A549 (cell line): Measurements from ENCODE around the gene DTNB. TPM values are rescaled to one million over a fixed set of nuclear protein-coding genes. Genes with fewer than 3 reads are reported as not detected.

Experiments
- ATAC-seq, 2 experiments: fragments of 200-7000 bp in 1 of 2; fragments of >200 bp in 1 of 2; cut with Nextera tagmentation in 1 of 2; cut with Tn5 transposase in 1 of 2; 3 replicates each; pipeline versions ENCODE4 v1.8.0 to v1.9.1; 2018 to 2020; ENCODE audit warnings: mild to moderate bottlenecking in 1 of 2, moderate library complexity in 1 of 2
- CTCF ChIA-PET: fragments of 300-600 bp; sonication (Branson Sonifier 250); formaldehyde crosslinking; extraction: SDS; loops from one replicate; lab custom pipeline; 2021; ENCODE audit warnings: antibody characterized with exemption, inconsistent platforms; lab: Yijun Ruan, JAX
- POLR2A ChIA-PET: fragments of 350-600 bp; formaldehyde crosslinking; extraction: SDS; loops from one replicate; lab custom pipeline; 2021; ENCODE audit warnings: antibody characterized with exemption, inconsistent platforms; lab: Yijun Ruan, JAX
- DNase-seq, 2 experiments: peaks; one replicate each; pipeline versions ENCODE4 v3.0.0 to v3.0.0-alpha.2; 2011 to 2016; ENCODE audit warnings: low read depth in 1 of 2, low spot score in 1 of 2
- FAIRE-seq: peaks from 2 replicates; lab custom pipeline; 2011; peaks lifted over from hg19 to GRCh38; lab: Jason Lieb, UNC
- H3K27ac ChIP-seq, 2 experiments: fragments of >200 bp; sonication (Bioruptor Twin); formaldehyde crosslinking; 3 replicates each; pipeline ENCODE4 v1.5.1; 2016 to 2017
- H3K4me1 ChIP-seq: fragments of >200 bp; sonication (Bioruptor Twin); formaldehyde crosslinking; 3 replicates; pipeline ENCODE4 v1.6.1; 2016
- H3K4me2 ChIP-seq: fragments of >200 bp; sonication (Bioruptor Twin); formaldehyde crosslinking; 3 replicates; pipeline ENCODE4 v1.6.1; 2016
- H3K4me3 ChIP-seq: fragments of >200 bp; sonication (Bioruptor Twin); formaldehyde crosslinking; 3 replicates; pipeline ENCODE4 v1.5.1; 2016
- H3K9me3 ChIP-seq: fragments of >200 bp; sonication (Bioruptor Twin); formaldehyde crosslinking; 3 replicates; pipeline ENCODE4 v1.6.1; 2016
- ATOH8 ChIP-seq: fragments of 250-450 bp; sonication (Bioruptor Pico); IDR thresholded peaks from 2 replicates; pipeline ENCODE4 v1.5.0; 2020; ENCODE audit warnings: low read depth, mild to moderate bottlenecking, moderate library complexity
- BCL3 ChIP-seq: fragments of >200 bp; sonication (Bioruptor Twin); formaldehyde crosslinking; IDR thresholded peaks from 3 replicates; pipeline ENCODE4 v1.6.1; 2016
- CBX2 ChIP-seq: fragments of 200-600 bp; sonication (generic); IDR thresholded peaks from 2 replicates; pipeline ENCODE4 v1.6.1; 2016; ENCODE audit warnings: low read depth, mild to moderate bottlenecking, borderline replicate concordance
- CTCF ChIP-seq: fragments of >200 bp; sonication (Bioruptor Twin); formaldehyde crosslinking; IDR thresholded peaks from 3 replicates; pipeline ENCODE4 v1.5.1; 2016
- E2F6 ChIP-seq: IDR thresholded peaks from 2 replicates; pipeline ENCODE4 v1.6.1; 2012; ENCODE audit warnings: low read depth, borderline replicate concordance
- EP300 ChIP-seq, 2 experiments: fragments of >200 bp; sonication (Bioruptor Twin); formaldehyde crosslinking; IDR thresholded peaks; 2 replicates in 1 of 2; 3 replicates in 1 of 2; pipeline ENCODE4 v1.6.1; 2016 to 2017
- FOSL2 ChIP-seq, 2 experiments: fragments of 450-650 bp in 1 of 2; fragments of >200 bp in 1 of 2; sonication (Bioruptor Twin) in 1 of 2; formaldehyde crosslinking; IDR thresholded peaks; 2 replicates each; pipeline versions ENCODE4 v1.5.0 to v1.6.1; 2016 to 2020; ENCODE audit warnings: mild to moderate bottlenecking in 1 of 2, moderate library complexity in 1 of 2
- HEYL ChIP-seq: fragments of 250-450 bp; sonication (Bioruptor Pico); IDR thresholded peaks from 2 replicates; pipeline ENCODE4 v1.8.0; 2021; ENCODE audit warnings: mild to moderate bottlenecking, moderate library complexity
- HMGXB4 ChIP-seq: fragments of 250-450 bp; sonication (Bioruptor Pico); IDR thresholded peaks from 2 replicates; pipeline ENCODE4 v1.5.0; 2021; ENCODE audit warnings: mild to moderate bottlenecking, moderate library complexity, borderline replicate concordance
- NPAS2 ChIP-seq: fragments of 250-450 bp; sonication (Bioruptor Pico); IDR thresholded peaks from 2 replicates; pipeline ENCODE4 v1.8.0; 2022; ENCODE audit warnings: mild to moderate bottlenecking, moderate library complexity, borderline replicate concordance
- RNF2 ChIP-seq: fragments of 200-600 bp; sonication (generic); IDR thresholded peaks from 2 replicates; pipeline ENCODE4 v1.6.1; 2016; ENCODE audit warnings: low read depth, mild to moderate bottlenecking, antibody characterized with exemption, moderate library complexity, borderline replicate concordance
- TP53 ChIP-seq: fragments of 250-450 bp; sonication (Bioruptor Pico); IDR thresholded peaks from 2 replicates; pipeline ENCODE4 v1.5.0; 2021; ENCODE audit warnings: mild to moderate bottlenecking, moderate library complexity
- USF2 ChIP-seq: fragments of 450-650 bp; IDR thresholded peaks from 2 replicates; pipeline ENCODE4 v1.6.1; 2014; ENCODE audit warnings: antibody characterized with exemption
- ZC3H11A ChIP-seq: fragments of 450-650 bp; IDR thresholded peaks from 2 replicates; pipeline ENCODE4 v1.6.1; 2014; ENCODE audit warnings: antibody characterized with exemption, mild to moderate bottlenecking
- WGBS: methylation state at CpG from one replicate; pipeline ENCODE4 v1.1.6; 2017; ENCODE audit errors: missing lambda C conversion rate; 5-methylcytosine and 5-hydroxymethylcytosine counted together
- polyA plus RNA-seq, 4 experiments: library from polyadenylated mRNA; depleted of rRNA in 3 of 4; stranded (reverse); fragments of >200 nt; fragmentation: RNase III in 1 of 4; extraction: RNeasy Plus Mini Kit Qiagen cat#74134 plus additional on column Dnase treatment in 1 of 4; gene quantifications; 2 replicates in 3 of 4; 3 replicates in 1 of 4; pipeline ENCODE4 v1.2.3, GENCODE V29; 2011 to 2017

Gene DTNB
- polyA plus RNA-seq, 2 of the 4 experiments (the other 2 are of a cell fraction) = 11.2 to 32.6 TPM

GRCh38 chr2:25481381-25482300 lies 191.7 kb downstream of the DTNB start (continued):
- no peak for TF ChIP-seq CTCF

GRCh38 chr2:25480561-25480960 lies 192.8 kb downstream of the DTNB start:
- ChIA-PET POLR2A (no interaction called here), CTCF (interaction anchor here (1.2 kb wide), 1 partner anchor 105 kb away, joined by 3 read pairs; no protein-coding TSS in a partner anchor)
- ATAC-seq = no peak
- FAIRE-seq = no peak
- no peak for DNase-seq
- no peak overlapping the region for H3K27ac ChIP-seq
- no peak overlapping the region for H3K4me2 ChIP-seq
- no peaks in the 10 kb centered on the region for H3K4me1 ChIP-seq
- no peak overlapping the region for H3K4me3 ChIP-seq
- WGBS = 93% methylated on average over 7 of the region's 7 CpGs
- peaks cover 5% of the 10 kb centered on the region for H3K9me3 ChIP-seq
- no peak for TF ChIP-seq FOSL2 (IDR thresholded peaks at IDR 0.05)
- TF ChIP-seq FOSL2 (CRISPR knock-in tag; IDR thresholded peaks at IDR 0.05) = no peak
- TF ChIP-seq EP300 (IDR thresholded peaks at IDR 0.05) = no peak
- no peak for TF ChIP-seq BCL3
- TF ChIP-seq NPAS2 (CRISPR knock-in tag) = no peak
- no peak for TF ChIP-seq ZC3H11A
- TF ChIP-seq CBX2 = no peak
- no peak for TF ChIP-seq ATOH8 (CRISPR knock-in tag)
- TF ChIP-seq TP53 = no peak
- no peak for TF ChIP-seq HMGXB4 (CRISPR knock-in tag)
- no peak for TF ChIP-seq E2F6
- no peak for TF ChIP-seq USF2
- no peak for TF ChIP-seq RNF2
- no peak for TF ChIP-seq HEYL
